ENCODE results near the gene FNDC3B.

- TF ChIP-seq, protein P1, sequence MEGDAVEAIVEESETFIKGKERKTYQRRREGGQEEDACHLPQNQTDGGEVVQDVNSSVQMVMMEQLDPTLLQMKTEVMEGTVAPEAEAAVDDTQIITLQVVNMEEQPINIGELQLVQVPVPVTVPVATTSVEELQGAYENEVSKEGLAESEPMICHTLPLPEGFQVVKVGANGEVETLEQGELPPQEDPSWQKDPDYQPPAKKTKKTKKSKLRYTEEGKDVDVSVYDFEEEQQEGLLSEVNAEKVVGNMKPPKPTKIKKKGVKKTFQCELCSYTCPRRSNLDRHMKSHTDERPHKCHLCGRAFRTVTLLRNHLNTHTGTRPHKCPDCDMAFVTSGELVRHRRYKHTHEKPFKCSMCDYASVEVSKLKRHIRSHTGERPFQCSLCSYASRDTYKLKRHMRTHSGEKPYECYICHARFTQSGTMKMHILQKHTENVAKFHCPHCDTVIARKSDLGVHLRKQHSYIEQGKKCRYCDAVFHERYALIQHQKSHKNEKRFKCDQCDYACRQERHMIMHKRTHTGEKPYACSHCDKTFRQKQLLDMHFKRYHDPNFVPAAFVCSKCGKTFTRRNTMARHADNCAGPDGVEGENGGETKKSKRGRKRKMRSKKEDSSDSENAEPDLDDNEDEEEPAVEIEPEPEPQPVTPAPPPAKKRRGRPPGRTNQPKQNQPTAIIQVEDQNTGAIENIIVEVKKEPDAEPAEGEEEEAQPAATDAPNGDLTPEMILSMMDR (IDR thresholded peaks at IDR 0.05): no peak
- no peak for TF ChIP-seq TCF7L2 (IDR thresholded peaks at IDR 0.05; ENCODE audit: low read depth, low read length)
Observed at GRCh38 chr3:172276103-172276502, 236.7 kb downstream of the FNDC3B start.
